Liver (tissue), 9 donors: ENCODE measurements around the gene TTC28. TPM values are rescaled to one million over a fixed set of nuclear protein-coding genes. Genes with fewer than 3 reads are reported as not detected.

ENCODE experiments used
- DNase-seq: peaks from one replicate; pipeline ENCODE4 v3.0.0-alpha.2; 2017; ENCODE audit warnings: low spot score
- H3K27ac ChIP-seq, 2 donors: one replicate each; pipeline ENCODE4 v1.7.0; 2013; ENCODE audit warnings: inconsistent platforms in 2 of 2, low read length in 2 of 2, control low read depth in 1 of 2, low read depth in 1 of 2, mild to moderate bottlenecking in 1 of 2
- H3K27me3 ChIP-seq, 4 donors: one replicate each; pipeline versions ENCODE4 v1.6.1 to v1.7.0; 2013; ENCODE audit warnings: low read length in 3 of 4, inconsistent platforms in 1 of 4, mild to moderate bottlenecking in 1 of 4, moderate library complexity in 1 of 4; ENCODE audit not compliant: control insufficient read depth in 4 of 4, insufficient read depth in 4 of 4
- H3K36me3 ChIP-seq, 4 donors: one replicate each; pipeline versions ENCODE4 v1.6.1 to v1.7.0; 2013; ENCODE audit warnings: low read length in 3 of 4, mild to moderate bottlenecking in 3 of 4, low read depth in 1 of 4, moderate library complexity in 1 of 4; ENCODE audit not compliant: control insufficient read depth in 4 of 4, insufficient read depth in 3 of 4
- H3K4me1 ChIP-seq, 4 donors: one replicate each; pipeline versions ENCODE4 v1.6.1 to v1.7.0; 2013; ENCODE audit warnings: low read length in 3 of 4, mild to moderate bottlenecking in 3 of 4, moderate library complexity in 1 of 4; ENCODE audit not compliant: control insufficient read depth in 4 of 4, insufficient read depth in 4 of 4
- H3K4me3 ChIP-seq, 3 donors: one replicate each; pipeline versions ENCODE4 v1.6.1 to v1.7.0; 2013; ENCODE audit warnings: low read length in 3 of 3, control low read depth in 1 of 3, low read depth in 1 of 3, mild to moderate bottlenecking in 1 of 3
- H3K9ac ChIP-seq, 2 donors: one replicate each; pipeline ENCODE4 v1.7.0; 2013; ENCODE audit warnings: low read length in 2 of 2, mild to moderate bottlenecking in 2 of 2, moderate library complexity in 2 of 2, control low read depth in 1 of 2, low read depth in 1 of 2
- H3K9me3 ChIP-seq, 4 donors: one replicate each; pipeline versions ENCODE4 v1.6.1 to v1.7.0; 2013; ENCODE audit warnings: low read length in 3 of 4; ENCODE audit not compliant: control insufficient read depth in 4 of 4
- CTCF ChIP-seq: fragments of 150-350 bp; IDR thresholded peaks from 2 replicates; pipeline ENCODE4 v1.5.1; 2017; ENCODE audit warnings: improper control_type of control experiment, low read depth, low read length; ENCODE audit not compliant: missing input control
- EGR1 ChIP-seq, 2 donors: IDR thresholded peaks; 2 replicates each; pipeline ENCODE4 v1.6.1; 2016 to 2018; ENCODE audit warnings: antibody characterized with exemption in 2 of 2, low read depth in 2 of 2
- FOXA2 ChIP-seq: IDR thresholded peaks from 2 replicates; pipeline ENCODE4 v1.6.1; 2016; ENCODE audit warnings: antibody characterized with exemption
- GABPA ChIP-seq, 2 donors: IDR thresholded peaks in 1 of 2; conservative IDR thresholded peaks in 1 of 2; 2 replicates each; pipeline ENCODE4 v1.6.1; 2016; ENCODE audit warnings: antibody characterized with exemption in 2 of 2, mild to moderate bottlenecking in 1 of 2, moderate library complexity in 1 of 2
- HNF4G ChIP-seq: IDR thresholded peaks from 2 replicates; pipeline ENCODE4 v1.6.1; 2016; ENCODE audit warnings: antibody characterized with exemption
- JUND ChIP-seq, 2 donors: IDR thresholded peaks; 2 replicates each; pipeline ENCODE4 v1.6.1; 2016; ENCODE audit warnings: antibody characterized with exemption in 2 of 2
- NR2F2 ChIP-seq: IDR thresholded peaks from 2 replicates; pipeline ENCODE4 v1.6.1; 2016; ENCODE audit warnings: antibody characterized with exemption
- RAD21 ChIP-seq, 2 donors: IDR thresholded peaks; 2 replicates each; pipeline ENCODE4 v1.6.1; 2016; ENCODE audit warnings: antibody characterized with exemption in 2 of 2, mild to moderate bottlenecking in 2 of 2
- RXRA ChIP-seq, 2 donors: IDR thresholded peaks; 2 replicates each; pipeline ENCODE4 v1.6.1; 2017 to 2018; ENCODE audit warnings: antibody characterized with exemption in 2 of 2, mild to moderate bottlenecking in 1 of 2
- TAF1 ChIP-seq: conservative IDR thresholded peaks from 2 replicates; pipeline ENCODE4 v1.6.1; 2016; ENCODE audit warnings: antibody characterized with exemption, mild to moderate bottlenecking
- YY1 ChIP-seq: IDR thresholded peaks from 2 replicates; pipeline ENCODE4 v1.6.1; 2016; ENCODE audit warnings: antibody characterized with exemption, mild to moderate bottlenecking
- WGBS: extraction: QIAGEN DNeasy Blood & Tissue Kit; methylation state at CpG from one replicate; pipeline ENCODE4 v1.1.7; 2013; 5-methylcytosine and 5-hydroxymethylcytosine counted together
- polyA plus RNA-seq, 2 donors: library from polyadenylated mRNA; stranded (reverse) in 1 of 2; unstranded in 1 of 2; fragments of 200-250 nt in 1 of 2; fragments of >200 nt in 1 of 2; fragmentation: Nextera tagmentation in 1 of 2; extraction: Ambion mirVana in 1 of 2; gene quantifications; one replicate each; pipeline versions ENCODE4 v1.2.1 to v1.2.3, GENCODE V29; 2013 to 2015
- total RNA-seq, 2 donors: library from RNA; depleted of rRNA; stranded (reverse); fragments of >200 nt; gene quantifications; one replicate each; pipeline ENCODE4 v1.2.3, GENCODE V29; 2014
- TF ChIP-seq, protein P1 (sequence below): IDR thresholded peaks from 2 replicates; pipeline ENCODE4 v1.6.1; 2016; ENCODE audit warnings: antibody characterized with exemption
- TF ChIP-seq, protein P2 (sequence below): IDR thresholded peaks from 2 replicates; pipeline ENCODE4 v1.6.1; 2016; ENCODE audit warnings: antibody characterized with exemption
- TF ChIP-seq, protein P3 (sequence below): IDR thresholded peaks from 2 replicates; pipeline ENCODE4 v1.6.1; 2016; ENCODE audit warnings: antibody characterized with exemption
- donor health status: healthy.
- donor health status: healthy.
- donor health status: healthy.
- donor health status: healthy.
- donor health status: healthy.

The TTC28 gene
- total and polyA plus RNA-seq, 4 donors: 4.2 to 19.4 (median 5.9) TPM

- TF ChIP-seq, protein P1, sequence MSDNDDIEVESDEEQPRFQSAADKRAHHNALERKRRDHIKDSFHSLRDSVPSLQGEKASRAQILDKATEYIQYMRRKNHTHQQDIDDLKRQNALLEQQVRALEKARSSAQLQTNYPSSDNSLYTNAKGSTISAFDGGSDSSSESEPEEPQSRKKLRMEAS: no peak
Observed at GRCh38 chr22:27993774-27994350, 685.8 kb downstream of the TTC28 start (continued).

DNA sequence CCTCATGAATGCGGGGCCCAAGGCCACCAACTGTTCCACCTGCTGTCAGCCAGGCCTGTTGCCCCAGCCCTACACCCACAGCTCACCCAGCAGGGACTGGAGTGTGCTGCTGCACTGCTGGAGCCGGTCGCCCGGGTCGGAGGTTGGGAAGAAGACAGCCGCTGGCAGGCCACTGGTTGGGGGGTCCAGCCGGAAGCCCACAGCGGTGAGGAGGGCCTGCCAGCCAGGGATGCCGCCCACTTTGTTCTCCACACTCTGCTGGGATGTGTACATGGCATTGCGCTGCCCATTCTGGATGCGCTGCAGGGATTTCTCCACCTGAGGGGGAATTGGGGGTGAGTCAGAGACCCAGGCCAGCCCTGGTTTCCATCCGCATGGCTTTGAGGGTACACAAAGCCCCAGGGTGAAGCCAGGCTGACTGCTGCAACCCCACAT lies 686.4 kb downstream of the TTC28 start:
- no peak for TF ChIP-seq CTCF
- no peak for TF ChIP-seq TAF1
- no peak for TF ChIP-seq FOXA2
- no peak for TF ChIP-seq NR2F2
- TF ChIP-seq, protein P2, sequence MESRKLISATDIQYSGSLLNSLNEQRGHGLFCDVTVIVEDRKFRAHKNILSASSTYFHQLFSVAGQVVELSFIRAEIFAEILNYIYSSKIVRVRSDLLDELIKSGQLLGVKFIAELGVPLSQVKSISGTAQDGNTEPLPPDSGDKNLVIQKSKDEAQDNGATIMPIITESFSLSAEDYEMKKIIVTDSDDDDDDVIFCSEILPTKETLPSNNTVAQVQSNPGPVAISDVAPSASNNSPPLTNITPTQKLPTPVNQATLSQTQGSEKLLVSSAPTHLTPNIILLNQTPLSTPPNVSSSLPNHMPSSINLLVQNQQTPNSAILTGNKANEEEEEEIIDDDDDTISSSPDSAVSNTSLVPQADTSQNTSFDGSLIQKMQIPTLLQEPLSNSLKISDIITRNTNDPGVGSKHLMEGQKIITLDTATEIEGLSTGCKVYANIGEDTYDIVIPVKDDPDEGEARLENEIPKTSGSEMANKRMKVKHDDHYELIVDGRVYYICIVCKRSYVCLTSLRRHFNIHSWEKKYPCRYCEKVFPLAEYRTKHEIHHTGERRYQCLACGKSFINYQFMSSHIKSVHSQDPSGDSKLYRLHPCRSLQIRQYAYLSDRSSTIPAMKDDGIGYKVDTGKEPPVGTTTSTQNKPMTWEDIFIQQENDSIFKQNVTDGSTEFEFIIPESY: no peak
- Histone ChIP-seq H3K27ac (no peak overlapping the region), H3K36me3 (peaks cover 0 to 6% (median 2%) of the 10 kb centered on the region in 4 donors), H3K4me3 (no peak overlapping the region), H3K27me3 (no peaks in the 10 kb centered on the region), H3K9me3 (no peaks in the 10 kb centered on the region), H3K9ac (no peak overlapping the region), H3K4me1 (peaks cover 5 to 15% (median 11%) of the 10 kb centered on the region in 4 donors)
- 97% methylated on average over 12 of the region's 12 CpGs for WGBS
- DNase-seq: no peak

DNA sequence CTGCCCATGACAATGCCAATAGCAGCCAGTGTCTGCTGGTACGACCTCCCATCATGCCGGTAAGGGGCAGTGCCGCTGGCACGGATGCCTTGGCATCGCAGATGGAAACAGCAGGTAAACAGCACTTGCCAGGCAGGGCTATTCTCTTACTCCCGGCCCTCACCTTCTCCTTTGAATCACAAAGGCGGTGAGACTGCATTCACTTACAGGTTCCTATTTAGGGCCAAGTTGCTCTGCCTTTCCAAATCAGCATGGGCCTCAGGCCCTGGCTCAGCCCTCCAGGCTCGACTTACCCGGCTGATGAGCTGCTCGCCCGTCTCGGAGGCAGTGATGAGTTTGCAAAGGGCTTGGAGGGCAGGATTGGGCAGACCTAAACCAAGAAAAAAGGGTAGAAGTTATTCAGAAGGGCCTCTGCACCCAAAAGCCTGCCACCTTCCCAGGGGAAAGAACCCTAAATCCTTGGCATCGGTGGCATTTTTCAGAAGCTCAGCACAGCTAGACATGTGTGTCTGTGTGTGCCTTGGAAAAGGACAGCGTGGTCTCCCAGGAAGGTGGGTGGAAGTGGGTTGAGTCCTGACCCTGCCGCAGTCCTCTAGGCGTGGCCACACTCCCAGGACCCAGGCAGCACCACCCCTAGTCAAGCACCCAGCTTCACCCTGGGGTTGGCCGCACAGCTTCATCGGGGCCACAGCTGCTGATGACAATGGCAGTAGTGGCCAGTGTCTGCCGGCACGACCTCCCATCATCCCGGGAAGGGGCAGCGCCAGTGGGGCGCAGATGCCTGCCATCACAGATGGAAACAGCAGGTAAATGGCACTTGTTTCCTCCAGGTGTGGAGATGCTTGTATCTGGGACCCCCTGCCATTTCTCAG lies 687.1 kb downstream of the TTC28 start:
- no peak for TF ChIP-seq TAF1
- TF ChIP-seq, protein P3, sequence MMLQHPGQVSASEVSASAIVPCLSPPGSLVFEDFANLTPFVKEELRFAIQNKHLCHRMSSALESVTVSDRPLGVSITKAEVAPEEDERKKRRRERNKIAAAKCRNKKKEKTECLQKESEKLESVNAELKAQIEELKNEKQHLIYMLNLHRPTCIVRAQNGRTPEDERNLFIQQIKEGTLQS: no peak
- TF ChIP-seq, protein P1: no peak
- no peak for TF ChIP-seq RAD21 (IDR thresholded peaks at IDR 0.05)
- no peak for TF ChIP-seq CTCF
- no peak for TF ChIP-seq HNF4G
- TF ChIP-seq, protein P2: no peak
- TF ChIP-seq EGR1 (IDR thresholded peaks at IDR 0.05; ENCODE audit: low read depth in 2 of 2): no peak
- TF ChIP-seq FOXA2: no peak
- TF ChIP-seq YY1: no peak
- no peak for TF ChIP-seq NR2F2
- TF ChIP-seq JUND (IDR thresholded peaks at IDR 0.05): no peak
- no peak for TF ChIP-seq RXRA (IDR thresholded peaks at IDR 0.05)
- TF ChIP-seq GABPA (IDR thresholded peaks at IDR 0.05 in 1 of 2, conservative IDR thresholded peaks at IDR 0.05 in 1 of 2): no peak
- H3K27ac ChIP-seq: no peak overlapping the region
- WGBS: 95% methylated on average over 23 of the region's 23 CpGs
- no peaks in the 10 kb centered on the region for H3K9me3 ChIP-seq
- H3K27me3 ChIP-seq: no peaks in the 10 kb centered on the region
- H3K36me3 ChIP-seq: peaks cover 0 to 6% (median 2%) of the 10 kb centered on the region in 4 donors
- DNase-seq: no peak
- no peak overlapping the region for H3K9ac ChIP-seq
- no peak overlapping the region for H3K4me3 ChIP-seq
- peaks cover 5 to 15% (median 11%) of the 10 kb centered on the region in 4 donors for H3K4me1 ChIP-seq
